PFSK-1 (cell line): ENCODE data around the gene ECE1.

Source experiments
- FOXP2 ChIP-seq: optimal IDR thresholded peaks from 2 replicates; pipeline ENCODE3; 2011; ENCODE audit warnings: borderline replicate concordance, control low read depth, inconsistent platforms; ENCODE audit not compliant: insufficient read depth; ENCODE audit errors: extremely low read length, extremely low read depth
- POLR2AphosphoS5 ChIP-seq: IDR thresholded peaks from 2 replicates; pipeline ENCODE4 v1.6.1; 2012; ENCODE audit warnings: low read depth, mild to moderate bottlenecking, control low read depth, low read length, moderate library complexity
- REST ChIP-seq, 2 experiments: IDR thresholded peaks; 2 replicates each; pipeline versions ENCODE4 v1.6.1 to v1.8.0; 2011 to 2012; ENCODE audit warnings: low read depth in 2 of 2, low read length in 2 of 2, control low read depth in 1 of 2, inconsistent platforms in 1 of 2, mild to moderate bottlenecking in 1 of 2, moderate library complexity in 1 of 2; ENCODE audit not compliant: insufficient read depth in 1 of 2
- SIN3A ChIP-seq: IDR thresholded peaks from 2 replicates; pipeline ENCODE4 v1.6.1; 2012; ENCODE audit warnings: mild to moderate bottlenecking, low read length, moderate library complexity, borderline replicate concordance; ENCODE audit not compliant: insufficient read depth
- TAF1 ChIP-seq: IDR thresholded peaks from 2 replicates; pipeline ENCODE4 v1.6.1; 2012; ENCODE audit warnings: low read length, control low read depth, borderline replicate concordance; ENCODE audit not compliant: insufficient read depth

ECE1 gene

GRCh38 chr1:21175324-21175669 lies 115.0 kb downstream of the ECE1 start:
- no peak for TF ChIP-seq FOXP2
- no peak for TF ChIP-seq SIN3A
- no peak for TF ChIP-seq REST (IDR thresholded peaks at IDR 0.05; ENCODE audit: insufficient read depth in 1 of 2, low read depth in 2 of 2, low read length in 2 of 2)
- no peak for TF ChIP-seq TAF1

- TF ChIP-seq SIN3A, result no peak
- no peak for TF ChIP-seq TAF1
- TF ChIP-seq REST (IDR thresholded peaks at IDR 0.05; ENCODE audit: insufficient read depth in 1 of 2, low read depth in 2 of 2, low read length in 2 of 2), result no peak
- TF ChIP-seq FOXP2, result no peak
These were observed 115.5 kb downstream of the ECE1 start for GRCh38 chr1:21174654-21175323.

DNA sequence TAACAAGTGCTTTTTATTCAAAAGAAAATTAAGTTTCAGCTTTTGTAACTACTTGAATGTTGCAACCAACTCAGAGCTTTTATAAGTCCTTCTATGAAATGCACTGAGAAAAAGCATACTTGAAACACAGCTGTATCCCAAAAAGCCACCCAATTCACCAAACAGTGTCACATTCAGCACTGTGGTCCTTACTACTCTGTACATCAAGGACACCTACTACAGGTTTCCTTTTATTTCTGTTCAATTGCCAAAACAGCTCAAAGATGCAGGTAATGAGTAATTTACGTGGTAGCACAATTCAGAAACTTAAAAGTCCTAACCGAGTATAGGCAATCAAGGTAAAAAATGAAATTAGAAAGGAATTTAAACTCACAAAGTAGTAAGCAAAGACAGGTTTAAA lies 116.0 kb downstream of the ECE1 start:
- TF ChIP-seq FOXP2, result no peak

DNA sequence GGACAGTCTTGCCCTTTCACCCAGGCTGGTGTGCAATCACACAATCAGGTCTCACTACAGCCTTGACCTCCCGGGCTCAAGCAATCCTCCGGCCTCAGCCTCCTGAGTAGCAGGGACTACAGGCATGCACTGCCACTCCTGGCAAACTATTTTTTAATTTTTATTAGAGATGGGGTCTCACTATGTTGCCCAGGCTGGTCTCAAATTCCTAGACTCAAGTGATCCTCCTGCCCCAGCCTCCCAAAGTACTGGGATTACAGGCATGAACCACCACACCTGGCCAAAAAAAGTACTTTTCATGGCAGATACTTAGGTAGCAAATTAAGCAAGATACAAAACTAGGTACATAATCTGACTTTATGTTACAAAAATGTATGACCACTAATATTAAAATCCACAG lies 121.8 kb downstream of the ECE1 start:
- no peak for TF ChIP-seq POLR2AphosphoS5
- TF ChIP-seq TAF1, result no peak
- TF ChIP-seq FOXP2, result no peak
